Brain microvascular endothelial cell (primary cell): Measurements from ENCODE around the gene SPRED2.

Experiments used
- DNase-seq: peaks from one replicate; pipeline ENCODE4 v3.0.0-alpha.2; 2020
- H3K27ac ChIP-seq: fragments of 250-450 bp; sonication (Bioruptor Pico); 2 replicates; pipeline ENCODE4 v1.5.1; 2020; ENCODE audit warnings: mild to moderate bottlenecking, moderate library complexity
- H3K27me3 ChIP-seq: fragments of 250-450 bp; sonication (Bioruptor Pico); replicated peaks from 2 replicates; pipeline ENCODE4 v1.5.1; 2020; ENCODE audit warnings: mild to moderate bottlenecking
- H3K36me3 ChIP-seq: fragments of 250-450 bp; sonication (Bioruptor Pico); replicated peaks from 2 replicates; pipeline ENCODE4 v1.5.1; 2020; ENCODE audit warnings: mild to moderate bottlenecking
- H3K4me3 ChIP-seq: 2 replicates; pipeline ENCODE4 v1.5.1; 2011; ENCODE audit warnings: low read depth, mild to moderate bottlenecking, control low read depth, low read length, moderate library complexity
- CTCF ChIP-seq: IDR thresholded peaks from 2 replicates; pipeline ENCODE4 v1.5.1; 2011; ENCODE audit warnings: low read depth, mild to moderate bottlenecking, moderate library complexity, low read length, control low read depth, inconsistent platforms; ENCODE audit errors: missing control alignments
- in situ Hi-C: cut with HindIII; loops from 2 replicates; pipeline ENCODE4 v1.10.0; 2017; ENCODE audit warnings: low sequenced_read_pairs, low pct_ligation_motif_present

Gene SPRED2

GRCh38 chr2:65392609-65393008, 39.8 kb downstream of the SPRED2 start:
- in situ Hi-C loops = no loop called here
- TF ChIP-seq CTCF = no peak
- no peak overlapping the region for H3K27ac ChIP-seq

GRCh38 chr2:65390134-65390533, 42.3 kb downstream of the SPRED2 start:
- H3K4me3 ChIP-seq = no peak overlapping the region
- no peak overlapping the region for H3K27ac ChIP-seq
- in situ Hi-C loops = no loop called here
- no peaks in the 10 kb centered on the region for H3K27me3 ChIP-seq
- no peaks in the 10 kb centered on the region for H3K36me3 ChIP-seq
- no peak for TF ChIP-seq CTCF
- DNase-seq = no peak

More at GRCh38 chr2:65392609-65393008, 39.8 kb downstream of the SPRED2 start:
- no peak for DNase-seq
- Histone ChIP-seq H3K4me3 (no peak overlapping the region), H3K27me3 (no peaks in the 10 kb centered on the region), H3K36me3 (no peaks in the 10 kb centered on the region)

GRCh38 chr2:65389476-65389875, 42.9 kb downstream of the SPRED2 start:
- in situ Hi-C loops = no loop called here
- no peak for TF ChIP-seq CTCF
- Histone ChIP-seq H3K36me3 (no peaks in the 10 kb centered on the region), H3K27me3 (no peaks in the 10 kb centered on the region), H3K4me3 (no peak overlapping the region), H3K27ac (no peak overlapping the region)
- no peak for DNase-seq

DNA sequence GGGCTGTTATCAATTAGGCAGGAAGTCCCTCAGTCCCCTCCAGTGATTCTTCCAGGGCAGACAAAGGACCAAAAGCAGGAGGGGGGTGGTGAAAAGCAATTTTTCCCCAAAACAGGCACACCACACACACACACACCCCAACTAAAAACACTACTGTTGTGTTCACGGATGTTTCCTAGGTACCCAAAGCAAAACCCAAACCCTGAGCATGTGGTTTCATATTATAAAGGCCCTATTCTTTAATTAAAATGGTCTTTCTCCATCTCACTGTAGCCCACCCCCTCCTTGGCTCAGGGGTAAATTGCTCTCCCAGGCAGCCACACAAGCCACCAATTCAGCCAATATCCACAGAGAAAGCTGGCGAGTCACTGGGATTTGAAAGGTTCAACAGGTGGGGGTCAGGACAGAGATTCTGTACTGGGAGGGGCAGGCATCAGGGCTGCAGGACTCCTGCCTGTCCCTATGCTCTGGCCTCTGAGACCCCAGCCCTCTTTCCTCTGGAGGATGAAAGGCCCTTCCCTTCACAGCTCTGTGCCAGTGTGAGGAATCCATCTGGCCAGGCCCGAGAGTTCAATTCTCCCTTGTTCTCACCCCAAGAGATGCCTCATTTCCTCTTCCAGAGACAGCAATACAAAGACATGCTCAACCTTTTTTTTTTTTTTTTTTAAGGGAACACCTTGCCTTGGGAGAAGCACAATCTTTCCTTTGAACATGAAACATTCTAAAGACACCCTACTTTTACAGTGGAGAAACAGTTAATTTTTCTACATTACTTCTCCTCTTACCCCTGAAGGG, 43.6 kb downstream of the SPRED2 start:
- DNase-seq = no peak
- no peaks in the 10 kb centered on the region for H3K27me3 ChIP-seq
- no peak overlapping the region for H3K27ac ChIP-seq
- TF ChIP-seq CTCF = no peak
- no peak overlapping the region for H3K4me3 ChIP-seq
- no peaks in the 10 kb centered on the region for H3K36me3 ChIP-seq
- in situ Hi-C loops = no loop called here

- Histone ChIP-seq H3K4me3 (no peak overlapping the region), H3K36me3 (no peaks in the 10 kb centered on the region), H3K27ac (no peak overlapping the region), H3K27me3 (no peaks in the 10 kb centered on the region)
- TF ChIP-seq CTCF = no peak
- no peak for DNase-seq
- in situ Hi-C loops = no loop called here
Measured at GRCh38 chr2:65388051-65388531, 44.3 kb downstream of the SPRED2 start.
